HG03175 (cell line): ENCODE results near the gene KPNA2.
A peak's percentile ranks its signal among the peaks of the same experiment; 100 is the strongest.
"Not testable (repeated sequence)": the region's sequence is repeated elsewhere in the genome, so short reads cannot be mapped to it uniquely, and the experiment has no call there.

Source experiments
- ATAC-seq: cut with Tn5 transposase; IDR thresholded peaks from one replicate; pipeline ENCODE4 v1.9.1; 2021; ENCODE audit warnings: mild to moderate bottlenecking, moderate library complexity; ENCODE audit not compliant: unreplicated experiment

The KPNA2 gene

DNA sequence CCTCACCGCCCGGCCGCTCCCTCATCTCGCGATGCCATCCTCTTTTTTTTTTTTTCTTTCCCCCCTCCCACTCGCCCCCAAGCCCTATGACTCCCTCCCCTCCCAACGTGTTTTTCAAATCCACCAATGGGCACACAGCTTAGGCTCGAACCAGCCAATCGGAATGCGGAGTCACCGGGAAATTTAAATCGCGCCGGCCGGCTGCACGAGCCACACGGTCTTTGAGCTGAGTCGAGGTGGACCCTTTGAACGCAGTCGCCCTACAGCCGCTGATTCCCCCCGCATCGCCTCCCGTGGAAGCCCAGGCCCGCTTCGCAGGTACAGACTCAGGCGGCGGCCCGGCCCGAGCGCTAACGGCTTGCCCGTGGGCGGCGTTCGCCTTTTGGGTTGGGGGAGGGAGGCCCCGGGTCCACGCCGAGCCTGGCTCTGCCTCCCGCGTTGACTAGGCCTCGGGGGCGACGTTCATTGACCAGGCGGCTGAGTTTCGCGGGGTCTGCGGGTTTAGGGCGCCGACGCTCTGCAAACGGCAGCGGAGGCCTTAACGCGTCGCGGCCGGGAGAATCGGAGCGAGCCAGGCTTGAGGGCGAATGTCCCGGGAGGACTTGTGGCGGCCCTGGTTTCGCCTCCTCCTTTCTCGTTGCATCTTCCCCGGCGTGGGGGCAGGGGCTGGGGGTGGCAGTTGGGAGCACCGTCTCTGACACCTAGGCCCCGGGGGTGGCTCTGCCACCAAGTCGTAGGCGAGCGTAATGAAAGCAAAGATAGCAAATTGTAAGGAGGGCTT is at the start of gene KPNA2:
TSS of gene KPNA2 (plus strand) at position 213 of the 781 bp plus-strand sequence. CDS start 1,398 bp downstream, outside the sequence.
- ATAC-seq, result peak; percentile 93

DNA sequence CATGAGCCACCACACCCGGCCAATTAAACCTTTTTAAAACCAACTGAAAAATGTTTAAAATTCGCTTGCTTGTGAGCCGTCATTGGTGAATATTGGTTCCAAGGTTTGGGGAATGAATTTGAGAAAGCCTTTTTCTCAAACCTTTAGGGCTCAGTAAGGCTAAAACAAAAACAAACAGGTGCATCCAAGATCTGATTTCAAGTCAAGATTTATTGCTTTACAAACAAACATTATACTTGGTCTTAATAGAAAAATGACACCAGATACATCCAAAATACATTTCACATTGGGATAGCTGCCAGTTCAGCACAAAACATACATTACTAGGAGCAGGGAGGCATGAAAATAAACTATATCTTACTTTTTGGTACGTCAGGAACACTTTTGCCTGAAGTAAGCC is 44.6 kb upstream of the KPNA2 start:
- no peak for ATAC-seq

DNA sequence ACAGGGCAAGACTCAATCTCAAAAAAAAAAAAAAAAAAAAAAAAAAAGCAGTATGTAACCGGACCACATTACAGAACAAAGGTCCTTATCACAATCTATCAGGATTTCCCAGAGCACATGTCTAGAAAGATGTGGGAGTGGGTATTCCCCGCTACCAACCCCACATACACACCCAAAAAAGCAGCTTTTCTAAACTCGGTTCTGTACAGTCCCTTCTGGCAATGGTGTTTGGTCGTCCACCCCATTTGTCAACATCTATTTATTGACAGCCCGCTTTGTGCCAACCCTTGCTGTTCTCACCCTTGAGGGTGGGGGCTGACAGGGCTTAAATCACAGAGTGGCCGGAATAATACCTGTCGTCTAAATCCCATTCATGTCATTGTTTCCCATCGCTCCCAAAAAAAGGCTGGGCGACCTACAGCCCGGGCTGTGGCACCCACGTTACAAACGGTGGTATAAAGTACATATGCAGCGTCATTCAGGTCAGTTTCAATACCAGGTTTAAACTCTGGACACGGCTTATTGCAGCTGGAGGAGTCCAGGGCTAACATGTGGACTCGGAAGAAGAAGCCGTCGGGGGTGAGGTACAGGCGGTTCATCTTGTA is 42.9 kb upstream of the KPNA2 start:
- ATAC-seq, result no peak

DNA sequence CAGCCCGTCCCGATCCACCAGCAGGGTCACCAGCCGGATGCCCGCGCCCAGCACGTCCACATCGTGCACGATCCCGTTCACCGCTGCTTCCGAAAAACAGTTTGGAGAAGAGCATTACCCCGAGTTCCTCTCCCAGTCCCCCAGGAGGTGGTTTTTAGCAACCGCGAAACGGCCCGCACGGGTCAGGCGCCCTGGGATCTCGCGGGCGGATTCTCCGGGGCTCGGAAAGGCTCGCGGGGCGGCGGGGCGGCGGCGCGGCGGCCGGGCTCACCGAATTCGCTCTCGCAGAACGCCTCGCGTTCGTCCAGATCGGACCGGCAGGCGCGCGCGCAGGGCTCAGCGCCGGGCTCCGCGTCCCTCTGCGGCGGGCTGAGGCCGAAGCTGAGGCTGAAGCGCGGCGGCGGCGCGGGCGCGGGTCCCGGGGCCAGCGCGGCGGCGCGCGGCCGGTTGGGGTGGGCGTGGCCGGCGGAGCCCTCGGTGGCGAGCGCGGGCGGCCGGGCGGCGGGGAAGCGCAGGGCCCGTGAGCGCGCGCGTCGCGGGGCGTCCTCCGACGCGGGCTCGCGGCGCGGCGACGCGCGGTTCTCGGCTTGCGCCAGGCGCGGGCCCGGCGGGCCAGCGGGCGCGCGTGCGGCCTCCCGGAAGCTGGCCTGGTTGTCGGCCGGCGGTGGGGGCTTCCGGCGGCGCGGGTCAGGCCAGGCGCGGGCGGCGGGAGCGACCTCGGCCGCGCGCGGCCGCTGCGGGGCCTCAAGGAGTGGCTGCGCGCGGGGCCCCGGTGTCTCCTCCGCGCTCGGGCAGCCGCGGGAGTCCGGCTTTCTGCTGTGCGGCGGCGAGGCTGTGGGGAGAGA is 42.2 kb upstream of the KPNA2 start:
- ATAC-seq, result peak; percentile 76

DNA sequence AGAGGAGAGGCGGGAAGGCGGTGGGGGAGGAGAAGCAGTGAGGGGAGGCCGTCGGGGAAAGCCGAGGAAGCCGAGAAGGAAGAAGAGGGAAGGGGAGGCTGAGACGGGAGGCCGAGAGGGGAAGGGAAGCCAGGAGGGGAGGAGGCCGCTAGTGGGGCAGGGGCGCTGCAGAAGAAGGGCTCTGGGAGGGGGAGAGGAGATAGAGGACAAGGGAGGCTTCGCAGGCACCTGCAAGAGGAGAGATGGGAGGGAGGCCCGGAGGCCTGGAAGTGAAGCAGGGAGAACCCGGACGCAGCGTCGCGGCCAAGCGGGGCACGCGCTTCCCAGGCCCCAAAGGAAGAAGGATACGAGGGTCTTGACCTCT is 41.6 kb upstream of the KPNA2 start:
- ATAC-seq, result no peak

DNA sequence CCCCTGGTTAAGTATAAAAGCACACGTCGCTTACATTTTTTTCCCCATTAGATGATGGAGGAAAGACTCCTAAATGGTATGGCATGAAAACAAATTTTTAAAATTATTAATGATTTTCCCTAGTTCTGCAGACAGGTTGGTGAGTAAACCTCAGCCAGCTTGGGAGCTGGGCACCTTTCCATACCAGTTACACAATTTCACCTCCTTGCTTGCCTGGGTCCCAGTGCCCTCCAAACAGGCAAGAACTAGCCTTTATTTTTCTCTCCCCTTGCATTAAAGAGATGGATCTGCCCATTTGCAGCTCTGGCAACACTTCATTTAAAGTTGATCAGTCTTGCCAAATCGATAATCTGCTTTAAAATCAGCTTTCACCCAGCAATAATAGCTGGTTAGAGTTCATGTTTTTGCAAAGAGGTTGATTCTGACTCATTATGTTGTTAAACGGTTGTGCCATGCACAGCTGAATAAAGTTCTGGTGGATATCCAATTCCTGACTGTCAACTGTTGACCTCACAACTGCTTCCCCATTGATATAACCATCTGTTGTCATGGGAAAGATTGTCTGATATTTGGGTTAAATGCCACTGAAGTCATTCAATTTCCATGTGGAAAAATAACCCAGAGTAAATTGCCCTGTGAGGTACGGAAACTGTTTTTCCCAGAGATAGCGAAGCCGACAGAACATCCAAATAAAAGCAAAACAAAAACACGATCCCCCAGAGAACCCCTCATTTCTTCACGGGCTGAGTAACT is 40.5 kb upstream of the KPNA2 start:
- no peak for ATAC-seq

DNA sequence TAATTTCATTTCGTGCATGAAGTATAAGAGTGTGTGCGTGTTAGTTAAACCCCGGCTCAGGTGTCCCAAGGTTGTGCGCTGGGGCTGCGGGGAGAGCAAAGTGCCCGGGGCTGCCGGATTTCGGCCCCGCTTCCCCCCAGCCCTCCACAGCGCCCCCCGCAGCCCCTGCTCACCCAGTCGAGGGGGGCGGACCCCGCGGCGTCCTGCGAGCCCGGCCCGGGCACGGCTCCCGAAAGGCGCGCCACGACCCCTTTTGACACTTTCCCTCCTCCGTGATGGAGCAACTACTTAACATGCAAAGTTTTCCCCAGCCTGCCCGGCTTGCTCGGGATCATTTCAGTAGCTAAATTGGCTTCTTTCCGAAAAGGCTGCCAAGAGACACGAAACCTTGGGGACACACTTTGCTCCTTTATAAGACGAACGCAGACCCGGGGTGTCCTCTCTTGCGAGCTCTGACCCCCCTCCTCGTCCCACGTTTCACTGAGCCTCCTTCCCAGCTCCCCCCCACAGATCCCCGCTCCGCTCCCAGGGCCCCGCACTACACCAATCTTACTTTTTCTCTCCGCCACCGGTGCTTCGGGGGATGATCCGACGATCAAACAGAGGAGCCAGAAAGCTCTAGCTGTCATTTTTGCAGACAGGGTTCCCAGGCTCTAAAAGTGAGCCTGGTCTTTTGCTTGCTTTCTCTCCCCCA is 39.8 kb upstream of the KPNA2 start:
- ATAC-seq, result no peak

DNA sequence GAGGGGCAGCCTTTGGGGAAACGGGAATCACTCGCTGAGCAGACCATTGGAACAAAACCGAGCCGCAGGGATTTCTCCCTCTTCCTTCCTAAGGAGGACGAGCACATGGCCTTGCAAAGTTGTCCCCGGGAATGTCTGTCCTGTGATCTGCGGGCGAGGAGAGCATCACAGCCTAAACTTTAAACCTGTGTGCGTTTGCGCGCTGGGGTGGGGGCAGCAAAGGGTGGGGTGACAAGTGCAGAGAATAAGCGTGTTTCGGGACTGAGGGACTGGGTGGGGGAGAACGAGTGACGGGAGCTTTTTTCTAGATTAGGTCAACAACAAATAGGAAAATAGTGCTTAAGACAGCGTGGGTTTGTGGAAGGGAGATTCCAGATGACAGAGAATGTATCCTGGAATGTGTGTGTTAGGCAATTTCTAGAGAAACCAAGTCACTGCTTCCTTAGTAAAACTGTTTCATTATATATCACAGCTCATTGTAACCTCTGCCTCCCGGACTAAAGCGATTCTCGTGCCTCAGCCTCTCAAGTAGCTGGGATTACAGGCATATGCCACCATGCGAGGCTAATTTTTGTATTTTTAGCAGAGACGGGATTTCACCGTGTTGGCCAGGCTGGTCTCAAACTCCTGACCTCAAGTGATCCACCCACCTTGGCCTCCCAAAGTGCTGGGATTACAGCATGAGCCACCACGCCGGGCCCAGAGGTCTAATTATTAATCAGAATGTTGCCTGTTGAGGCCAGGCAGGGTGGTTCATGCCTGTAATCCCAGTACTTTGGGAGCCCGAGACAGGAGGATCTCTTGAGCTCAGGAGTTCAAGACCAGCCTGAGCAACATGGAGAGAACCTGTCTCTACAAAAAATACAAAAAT is 39.0 kb upstream of the KPNA2 start, which contains the start of gene C17orf58:
TSS of gene C17orf58 (minus strand) at position 169 of the 871 bp plus-strand sequence. CDS start 271 bp downstream, outside the sequence.
- ATAC-seq, result not testable (repeated sequence)

DNA sequence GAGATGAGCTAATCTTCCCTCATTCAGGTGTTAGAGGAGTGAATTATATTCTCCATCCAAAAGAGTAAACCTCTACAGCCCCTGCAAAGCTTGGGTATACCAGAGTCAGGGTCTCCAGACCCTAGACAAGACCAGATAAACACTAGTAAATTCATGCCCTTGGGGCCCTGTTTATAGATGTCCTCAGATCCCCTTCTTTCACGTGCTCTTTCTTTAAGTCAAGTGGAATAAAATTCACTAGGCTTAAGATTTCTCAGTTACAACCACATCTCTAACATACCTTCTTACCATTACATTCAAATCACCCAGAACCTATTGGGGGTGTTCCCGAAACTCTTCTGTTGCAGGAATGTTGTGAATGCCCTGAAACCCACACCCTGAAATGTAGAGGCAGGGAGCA is 37.1 kb upstream of the KPNA2 start:
- ATAC-seq, result no peak

DNA sequence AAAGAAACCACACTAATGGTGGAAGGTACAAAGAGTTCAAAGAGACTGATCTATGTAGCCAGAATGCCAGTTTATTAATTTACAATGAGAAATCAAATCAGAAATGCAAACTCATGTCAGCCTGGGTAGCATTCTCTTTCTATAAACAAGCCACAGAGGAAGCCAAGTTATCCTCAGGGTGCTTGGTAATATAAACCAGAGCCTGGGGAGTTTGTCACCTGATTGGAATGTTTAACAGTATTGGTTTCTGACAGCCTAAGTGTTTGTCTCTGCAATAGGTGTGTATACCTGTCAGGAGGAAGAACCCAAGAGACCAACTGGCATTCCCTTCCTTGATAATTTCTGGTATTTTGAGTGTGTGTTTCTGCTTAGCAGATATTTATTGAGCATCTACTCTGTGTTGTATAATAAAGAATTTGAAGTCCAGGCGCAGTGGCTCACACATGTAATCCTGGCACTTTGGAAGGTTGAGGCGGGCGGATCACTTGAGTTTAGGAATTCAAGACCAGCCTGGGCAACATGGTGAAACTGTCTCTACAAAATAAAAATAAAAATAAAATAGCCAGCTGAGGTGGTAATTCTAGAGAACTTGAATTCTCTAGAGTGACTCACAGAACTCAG is 36.1 kb upstream of the KPNA2 start:
- no peak for ATAC-seq

DNA sequence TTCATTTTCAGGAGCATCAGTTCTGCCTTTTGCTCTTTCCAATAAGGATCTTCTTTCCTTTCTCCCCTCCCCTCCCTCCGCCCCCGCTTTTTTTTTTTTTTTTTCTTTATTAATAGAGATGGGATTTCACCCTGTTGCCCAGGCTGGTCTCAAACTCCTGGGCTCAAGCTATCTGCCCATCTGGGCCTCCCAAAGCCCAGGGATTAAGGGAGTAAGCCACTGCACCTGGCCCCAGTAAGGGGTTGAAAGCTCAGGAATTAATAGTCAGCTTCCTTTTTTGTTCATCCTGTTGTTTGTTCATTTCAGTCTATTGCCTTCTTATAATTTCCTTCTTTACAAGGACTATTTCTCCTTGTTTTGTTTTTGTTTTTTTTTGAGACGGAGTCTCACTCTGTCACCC is 31.3 kb upstream of the KPNA2 start:
- no peak for ATAC-seq

DNA sequence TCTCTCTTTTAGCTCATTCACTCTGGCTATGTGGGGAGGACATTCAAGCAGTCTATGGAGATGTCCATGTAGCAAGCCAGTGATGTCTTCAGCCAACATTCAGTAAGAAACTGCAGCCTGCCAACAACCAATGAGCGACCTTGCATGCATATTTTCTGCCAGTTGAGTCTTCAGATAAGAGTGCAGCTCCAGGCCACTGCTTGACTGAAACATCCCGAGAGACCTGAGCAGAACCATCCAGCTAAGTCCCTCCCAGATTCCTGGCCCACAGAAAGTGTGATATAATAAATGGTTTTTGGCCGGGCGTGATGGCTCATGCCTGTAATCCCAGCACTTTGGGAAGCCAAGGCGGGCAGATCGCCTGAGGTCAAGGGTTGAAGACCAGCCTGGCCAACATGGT is 28.7 kb upstream of the KPNA2 start:
- ATAC-seq, result no peak

DNA sequence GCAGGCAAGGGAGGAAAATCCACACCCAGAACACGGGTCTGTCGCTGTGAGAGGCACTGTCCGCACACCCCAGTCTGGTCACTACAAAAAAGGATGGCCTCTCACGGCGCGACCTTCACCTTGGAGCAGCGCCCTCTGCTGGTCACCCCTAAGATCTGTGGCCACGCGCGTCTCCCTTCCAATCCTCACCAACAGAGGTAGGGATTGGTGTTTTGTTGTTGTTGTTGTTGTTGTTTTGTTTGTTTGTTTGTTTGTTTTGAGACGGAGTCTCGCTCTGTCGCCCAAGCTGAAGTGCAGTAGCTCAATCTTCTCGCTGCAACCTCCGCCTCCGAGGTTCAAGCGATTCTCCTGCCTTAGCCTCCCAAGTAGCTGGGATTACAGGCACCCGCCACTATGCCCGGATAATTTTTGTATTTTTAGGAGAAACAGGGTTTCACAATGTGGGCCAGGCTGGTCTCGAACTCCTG is 24.3 kb upstream of the KPNA2 start:
- ATAC-seq, result peak; percentile 62

DNA sequence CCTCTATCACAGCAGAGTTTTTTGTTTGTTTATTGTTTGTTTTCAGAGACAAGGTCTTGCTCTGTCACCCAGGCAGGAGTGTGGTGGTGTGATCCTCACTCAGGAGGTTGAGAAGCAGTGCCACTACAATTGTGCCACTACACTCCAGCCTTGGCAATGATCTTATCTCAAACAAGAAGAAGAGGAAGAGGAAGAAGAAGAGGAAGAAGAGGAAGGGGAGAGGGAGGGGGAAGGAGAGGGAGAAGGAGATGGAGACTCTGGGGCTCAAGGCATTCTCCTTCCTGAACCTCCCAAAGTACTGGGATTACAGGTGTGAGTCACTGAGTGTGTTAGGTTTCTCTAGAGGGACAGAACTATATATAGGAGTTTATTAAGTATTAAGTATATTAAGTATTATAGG is 22.1 kb upstream of the KPNA2 start:
- ATAC-seq, result no peak

DNA sequence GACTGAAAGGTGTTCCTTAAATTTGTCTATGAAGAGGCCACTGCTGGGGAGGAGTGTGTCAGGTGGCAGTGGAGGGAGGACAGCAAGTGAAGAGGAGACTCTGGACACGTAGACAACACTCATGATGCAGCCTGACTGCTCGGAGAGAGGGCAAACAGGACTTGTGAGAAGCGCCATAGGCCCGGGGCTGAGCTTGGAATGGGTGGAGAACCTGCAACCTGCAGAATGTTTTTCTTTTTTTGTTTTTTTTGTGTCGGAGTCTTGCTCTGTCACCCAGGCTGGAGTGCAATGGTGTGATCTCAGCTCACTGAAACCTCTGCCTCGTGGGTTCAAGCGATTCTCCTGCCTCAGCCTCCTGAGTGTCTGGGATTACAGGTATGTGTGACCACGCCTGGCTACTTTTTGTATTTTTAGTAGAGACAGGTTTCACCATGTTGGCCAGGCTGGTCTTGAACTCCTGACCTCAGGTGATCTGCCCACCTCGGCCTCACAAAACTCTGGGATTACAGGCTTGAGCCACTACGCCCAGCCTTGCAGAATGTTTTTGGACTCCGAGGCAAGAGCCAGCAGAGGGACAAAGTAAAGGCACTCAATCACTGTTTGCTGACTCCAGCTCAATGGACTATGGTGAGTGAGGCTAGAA is 20.3 kb upstream of the KPNA2 start:
- no peak for ATAC-seq

DNA sequence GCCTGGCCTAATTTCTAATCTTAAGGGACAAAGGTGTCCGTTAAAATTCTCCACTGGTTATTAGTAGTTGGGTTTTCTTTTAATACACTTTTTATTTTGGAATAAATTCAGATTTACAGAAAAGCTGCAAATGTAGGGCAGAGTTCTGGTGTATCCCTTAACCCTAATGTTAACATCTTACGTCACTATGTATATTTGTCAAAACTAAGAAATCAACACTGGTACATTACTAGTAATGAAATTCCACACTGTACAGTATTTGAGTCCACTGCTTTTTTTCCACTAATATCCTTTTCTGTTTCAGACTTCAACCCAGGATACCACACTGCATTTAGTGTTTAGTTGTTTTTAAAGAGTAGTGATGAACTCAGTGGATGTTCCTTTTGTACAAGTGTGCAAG is 18.7 kb upstream of the KPNA2 start:
- ATAC-seq, result no peak

DNA sequence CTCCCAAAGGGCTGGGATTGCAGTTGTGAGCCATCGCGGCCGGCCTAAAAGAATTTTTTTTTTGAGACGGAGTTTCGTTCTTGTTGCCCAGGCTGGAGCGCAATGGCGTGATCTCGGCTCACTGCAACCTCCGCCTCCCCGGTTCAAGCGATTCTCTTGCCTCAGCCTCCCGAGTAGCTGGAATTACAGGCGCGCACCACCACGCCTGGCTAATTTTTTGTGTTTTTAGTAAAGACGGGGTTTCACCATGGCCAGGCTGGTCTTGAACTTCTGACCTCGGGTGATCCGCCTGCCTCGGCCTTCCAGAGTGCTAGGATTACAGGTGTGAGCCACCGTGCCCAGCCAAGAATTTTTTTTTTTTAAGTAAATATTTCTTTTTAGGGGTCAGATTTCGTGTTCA is 17.0 kb upstream of the KPNA2 start:
- ATAC-seq, result not testable (repeated sequence)

DNA sequence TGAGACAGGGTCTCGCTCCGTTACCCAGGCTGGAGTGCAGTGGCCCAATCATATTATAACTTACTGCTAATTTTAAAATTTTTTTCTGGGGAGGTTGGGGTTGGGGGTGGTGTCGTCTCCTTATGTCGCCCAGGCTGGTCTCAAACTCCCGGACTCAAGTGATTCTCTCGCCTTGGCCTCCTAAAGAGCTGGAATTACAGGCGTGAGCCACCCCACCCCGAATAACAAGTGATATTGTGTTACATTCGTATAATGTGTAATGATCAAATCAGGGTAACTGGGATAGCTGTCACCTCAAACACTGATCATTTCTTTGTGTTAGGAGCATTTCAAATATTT is 16.2 kb upstream of the KPNA2 start:
- no peak for ATAC-seq
